Pulmonary artery endothelial cell (primary cell): ENCODE results near the gene CTBP2. TPM values are rescaled to one million over a fixed set of nuclear protein-coding genes. Genes with fewer than 3 reads are reported as not detected.

ENCODE experiments used
- DNase-seq: peaks from one replicate; pipeline ENCODE4 v3.0.0-alpha.2; 2011; ENCODE audit warnings: low read depth, low spot score
- total RNA-seq: library from RNA; depleted of rRNA; stranded (reverse); fragments of >200 nt; gene quantifications from 2 replicates; pipeline ENCODE4 v1.2.3, GENCODE V29; 2014

CTBP2 gene
- total RNA-seq, 1 donor from 2014 or later = 92.1 TPM

GRCh38 chr10:125125951-125126735, 34.2 kb downstream of the CTBP2 start:
- no peak for DNase-seq

GRCh38 chr10:125124907-125125306, 35.5 kb downstream of the CTBP2 start:
- DNase-seq = no peak

DNA sequence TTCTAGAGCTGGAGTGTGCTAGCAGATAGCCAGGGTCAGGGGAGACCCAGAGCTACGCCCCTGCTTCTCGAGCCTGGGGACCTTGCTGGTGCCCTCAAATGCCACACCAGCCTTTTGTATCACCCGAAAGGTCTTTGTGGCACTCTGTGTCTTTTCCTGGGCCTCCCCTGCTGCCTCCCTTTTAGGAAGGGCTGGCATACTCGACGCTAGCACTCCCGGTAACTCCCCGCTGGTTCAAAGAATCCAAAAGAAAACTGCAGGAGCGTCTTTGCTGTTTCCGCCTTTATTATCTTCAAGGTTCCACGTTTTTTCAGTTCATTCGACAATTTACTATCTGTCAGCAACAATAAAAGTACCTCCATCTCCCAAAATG, 36.3 kb downstream of the CTBP2 start:
- DNase-seq = no peak

DNA sequence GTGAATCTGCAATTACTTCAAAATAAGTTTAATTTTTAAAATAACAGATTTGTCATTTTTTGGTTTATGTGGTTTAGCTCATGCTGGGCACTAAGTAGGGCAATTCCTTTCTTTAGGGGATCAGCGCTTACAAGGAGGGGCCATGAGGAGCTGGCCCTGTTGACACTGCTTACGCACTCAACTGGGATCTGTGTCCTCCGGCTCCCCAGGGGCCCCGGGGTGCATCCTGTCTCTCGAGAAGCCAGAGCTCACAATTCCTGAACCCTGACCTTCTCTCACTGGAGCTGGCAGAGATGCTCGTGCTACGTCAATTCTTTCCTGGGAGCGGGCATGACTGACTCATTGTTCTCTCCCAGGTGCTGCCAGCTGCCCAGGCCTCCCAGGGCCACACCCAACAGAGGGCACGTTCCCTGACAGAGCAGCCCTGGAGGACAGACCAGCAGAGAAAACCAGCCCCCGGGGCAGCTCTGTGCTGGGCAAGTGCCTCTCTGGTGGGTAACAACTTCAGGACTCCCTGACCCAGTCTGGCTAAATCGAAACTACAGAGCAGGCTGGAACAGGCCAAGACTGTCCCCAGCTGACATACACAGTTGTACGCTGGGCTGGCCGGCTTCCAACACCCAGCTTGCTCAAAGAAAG, 36.8 kb downstream of the CTBP2 start:
- DNase-seq = no peak

- no peak for DNase-seq
Observed at GRCh38 chr10:125122566-125122965, 37.8 kb downstream of the CTBP2 start.

- DNase-seq = no peak
Observed at GRCh38 chr10:125121003-125121402, 39.4 kb downstream of the CTBP2 start.

DNA sequence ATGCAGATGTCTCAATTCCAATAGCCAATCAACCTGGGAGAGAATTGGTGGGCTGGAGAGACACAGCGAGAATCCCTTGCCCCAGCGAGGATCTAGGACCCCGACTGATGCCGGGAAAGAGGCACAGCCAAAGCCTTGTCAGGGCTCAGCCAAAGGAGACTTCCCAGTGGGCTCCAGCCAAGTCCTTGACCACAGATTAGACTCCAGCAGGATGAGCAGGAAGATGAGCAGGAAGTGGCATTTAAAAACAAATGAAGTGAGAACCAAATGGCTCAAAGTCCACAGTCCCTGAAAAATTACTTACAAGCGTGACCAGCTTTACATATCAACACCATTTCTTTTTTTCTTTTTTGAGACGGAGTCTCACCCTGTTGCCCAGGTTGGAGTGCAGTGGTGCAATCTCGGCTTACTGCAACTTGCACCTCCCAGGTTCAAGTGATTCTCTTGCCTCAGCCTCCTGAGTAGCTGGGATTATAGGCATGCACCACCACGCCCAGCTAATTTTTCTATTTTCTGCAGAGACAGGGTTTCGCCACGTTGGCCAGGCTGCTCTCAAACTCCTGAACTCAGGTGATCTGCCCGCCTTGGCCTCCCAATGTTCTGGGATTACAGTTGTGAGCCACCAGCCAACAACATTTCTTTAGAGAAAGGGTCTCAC, 40.2 kb downstream of the CTBP2 start:
- DNase-seq = no peak

GRCh38 chr10:125118701-125119100, 41.7 kb downstream of the CTBP2 start:
- DNase-seq = no peak

DNA sequence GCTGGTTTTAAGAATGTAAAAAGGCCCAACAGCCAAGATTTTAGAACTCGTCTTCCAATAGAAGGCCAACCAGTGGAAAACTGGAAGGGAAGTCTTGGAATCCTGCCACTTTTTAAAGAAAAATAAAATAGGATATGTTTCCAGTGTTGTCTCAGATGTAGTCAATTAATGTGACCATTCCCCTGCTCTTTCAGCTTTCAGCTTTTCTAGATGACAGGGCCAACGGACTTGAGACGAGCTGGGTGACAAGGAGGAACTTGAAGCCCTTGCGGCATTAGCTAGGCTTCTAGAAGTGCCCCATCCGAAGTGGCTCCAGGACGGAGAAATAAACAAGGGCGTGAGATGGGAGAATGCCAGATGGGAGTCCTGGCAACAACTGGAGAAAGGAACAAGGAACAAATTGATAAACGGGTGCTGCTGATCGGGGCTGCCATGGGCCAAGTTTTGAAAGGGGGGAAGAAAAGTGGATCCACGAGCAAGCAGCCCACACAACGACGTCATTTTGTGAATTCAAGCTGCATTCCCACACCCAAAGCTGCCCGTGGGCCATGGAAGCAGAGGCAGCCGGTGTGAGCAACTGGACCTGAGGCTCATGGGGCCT, 42.3 kb downstream of the CTBP2 start:
- no peak for DNase-seq

GRCh38 chr10:125116652-125117310, 43.6 kb downstream of the CTBP2 start:
- DNase-seq = no peak

DNA sequence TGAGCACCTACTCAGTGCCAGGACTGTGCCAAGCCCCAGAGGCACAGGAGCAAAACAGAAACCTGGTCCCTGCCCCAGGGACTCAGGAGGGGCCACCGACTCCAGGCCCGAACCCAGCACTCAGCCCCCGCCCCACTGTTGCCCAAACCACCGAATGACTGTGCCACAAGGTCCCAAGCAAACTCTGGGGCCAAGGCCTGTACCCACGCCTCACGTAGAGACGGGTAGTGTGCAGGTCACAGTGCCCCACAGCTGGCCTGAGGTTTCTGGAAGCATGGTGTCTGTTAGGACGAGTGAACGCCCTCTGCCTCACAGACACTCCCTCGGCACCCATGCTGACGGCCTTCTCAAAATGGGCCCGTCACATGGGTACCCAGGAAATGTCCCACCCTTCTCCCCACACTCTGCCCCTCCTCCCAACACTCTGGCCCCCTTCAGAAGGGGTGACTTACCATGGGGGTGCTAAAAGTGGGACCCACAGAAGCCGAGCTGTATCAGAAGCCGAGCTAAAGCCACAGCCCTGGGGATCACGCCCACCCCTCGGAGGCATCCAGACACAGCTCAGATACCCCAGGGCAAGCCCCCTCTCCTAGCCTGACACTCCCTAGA, 44.2 kb downstream of the CTBP2 start:
- DNase-seq = no peak

DNA sequence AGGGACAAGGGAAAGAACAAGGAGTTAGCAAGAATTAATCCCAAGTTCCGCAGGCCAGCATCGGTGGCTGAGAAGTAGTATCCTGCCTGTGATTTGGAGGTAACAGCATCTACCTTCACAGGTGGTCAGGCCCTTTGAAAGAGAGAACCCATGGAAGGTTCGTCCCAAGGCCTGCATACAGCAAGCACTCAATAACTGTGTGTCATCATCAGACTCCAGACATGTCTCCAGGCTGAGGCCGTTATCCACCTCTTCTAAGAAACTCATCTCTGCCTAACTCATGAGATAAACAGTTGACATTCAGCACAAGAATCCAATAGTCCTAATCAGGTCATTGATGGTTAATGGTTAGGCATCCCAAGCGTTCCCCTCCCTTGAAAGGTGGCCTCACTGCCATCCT, 45.0 kb downstream of the CTBP2 start:
- DNase-seq = no peak

- DNase-seq = no peak
Observed at GRCh38 chr10:125114761-125115391, 45.5 kb downstream of the CTBP2 start.

GRCh38 chr10:125113691-125114371, 46.5 kb downstream of the CTBP2 start:
- no peak for DNase-seq

DNA sequence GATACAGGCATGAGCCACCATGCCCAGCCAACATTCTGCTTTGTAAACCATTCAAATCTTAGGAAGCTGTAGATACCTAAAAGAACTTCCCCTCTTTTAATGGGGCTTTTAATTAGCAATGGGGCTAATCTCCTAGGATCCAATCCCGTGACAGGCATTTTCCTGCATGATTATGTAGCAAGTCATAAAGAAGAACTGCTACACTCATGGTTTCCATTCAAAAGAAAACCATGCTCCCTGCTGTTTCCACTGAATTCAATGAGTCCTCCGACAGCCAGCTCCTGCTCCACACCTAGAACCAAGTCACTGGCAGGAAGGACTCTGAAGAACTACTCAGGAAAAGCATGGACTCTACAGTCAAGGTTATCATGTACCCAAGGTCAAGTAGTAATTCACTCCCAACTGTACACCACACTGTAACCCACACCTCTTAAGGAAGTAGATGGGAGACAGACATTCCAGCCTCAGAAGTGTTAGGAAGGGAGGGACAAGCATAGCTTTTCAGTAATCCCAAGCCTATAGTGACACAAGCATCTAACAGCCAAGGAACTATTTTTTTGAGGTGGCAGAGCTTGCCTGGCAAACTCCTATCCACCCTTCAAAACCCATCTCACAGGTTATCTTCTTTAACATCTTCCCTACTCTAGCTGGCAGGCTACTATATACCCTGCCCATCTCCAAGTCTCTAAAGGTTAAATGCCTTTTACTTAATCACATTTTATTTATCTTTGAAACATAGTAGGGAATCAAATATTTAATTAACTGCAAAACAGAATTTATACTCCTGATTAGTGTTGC, 47.5 kb downstream of the CTBP2 start:
- DNase-seq = no peak

GRCh38 chr10:125111118-125111727, 49.1 kb downstream of the CTBP2 start:
- DNase-seq = no peak

DNA sequence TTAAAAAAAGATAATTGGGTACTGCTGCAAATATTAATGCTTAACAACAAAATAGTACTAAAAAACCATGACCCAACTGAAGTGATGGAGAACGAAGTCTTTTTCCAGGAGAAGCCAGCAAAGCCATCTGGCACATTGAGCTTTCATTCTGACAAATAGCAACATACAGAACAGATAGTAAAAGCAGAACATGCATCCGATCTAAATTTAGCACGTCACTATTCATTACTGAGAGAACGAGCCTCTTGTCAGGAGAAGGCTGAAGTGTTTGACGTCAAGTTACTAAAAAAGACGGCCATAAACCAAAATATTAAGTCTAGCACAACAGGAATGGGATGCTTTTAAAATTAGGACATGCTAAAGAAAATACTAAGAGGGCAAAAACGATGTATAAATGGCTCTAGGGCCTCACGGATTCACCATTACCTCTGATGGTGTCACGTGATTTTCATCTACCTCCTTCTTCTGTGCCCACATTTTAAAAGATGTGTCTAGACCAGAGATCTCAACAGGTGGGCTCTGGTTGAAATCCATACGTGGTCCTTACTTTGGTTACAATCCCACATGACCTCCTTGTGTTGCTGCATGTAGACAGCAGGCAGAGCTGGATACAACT, 52.3 kb downstream of the CTBP2 start:
- DNase-seq = no peak

DNA sequence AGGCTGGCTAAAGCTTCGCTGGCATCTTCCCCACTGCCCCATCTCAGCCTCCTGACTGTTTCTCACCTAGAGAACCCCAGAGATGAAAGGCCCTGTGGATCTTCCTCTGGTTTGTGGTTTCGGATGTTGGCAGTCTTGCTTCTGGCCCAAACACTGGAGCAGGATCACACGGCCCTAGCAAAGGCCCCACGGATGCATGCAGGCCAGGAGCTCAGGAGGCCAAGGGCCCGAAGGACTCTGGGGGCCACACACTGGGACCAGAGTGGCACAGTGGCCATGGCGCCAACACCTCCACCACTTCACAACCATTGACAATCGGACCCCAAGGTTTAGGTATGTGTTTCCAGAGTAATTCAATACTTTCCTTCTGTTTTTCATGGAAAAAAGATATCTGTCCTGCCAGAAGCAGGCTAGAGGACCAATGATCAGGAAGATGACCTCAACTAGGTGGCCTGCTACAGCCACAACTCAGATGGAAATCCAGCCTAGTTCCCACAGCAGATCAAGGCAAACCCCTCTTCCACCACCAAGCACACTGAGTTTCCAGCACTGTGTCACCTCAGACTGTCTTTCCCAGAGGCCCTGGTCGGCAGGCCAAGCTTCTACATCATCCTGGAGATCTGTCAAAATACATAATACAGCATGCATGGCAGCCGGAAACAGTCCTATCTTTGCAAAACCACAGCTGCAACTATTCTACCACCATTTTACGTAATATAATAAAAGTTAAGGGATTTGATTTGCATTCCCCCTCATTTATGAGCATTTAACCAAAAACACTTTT, 53.0 kb downstream of the CTBP2 start:
- DNase-seq = no peak
